Measurements from ENCODE around the gene EXOC2. TPM values are rescaled to one million over a fixed set of nuclear protein-coding genes. Genes with fewer than 3 reads are reported as not detected.

The EXOC2 gene
- total and polyA plus RNA-seq, 7 donors, result 5.4 to 23.2 (median 15.3) TPM

- DNase-seq, result no peak
- 79% methylated on average over 6 of the region's 6 CpGs for WGBS, 2 donors
- Histone ChIP-seq H3K36me3 (no peaks in the 10 kb centered on the region), H3K27me3 (no peaks in the 10 kb centered on the region), H3K27ac (no peak overlapping the region), H3K4me3 (no peak overlapping the region), H3K4me1 (no peaks in the 10 kb centered on the region), H3K9me3 (no peaks in the 10 kb centered on the region)
- intact Hi-C loops (cut with DNase I), result no loop called here
- no peak for TF ChIP-seq CTCF (IDR thresholded peaks at IDR 0.05)
Observed at GRCh38 chr6:704046-704445, 11.1 kb upstream of the EXOC2 start.

GRCh38 chr6:703552-703951 is 10.6 kb upstream of the EXOC2 start:
- no peaks in the 10 kb centered on the region for H3K4me1 ChIP-seq
- no peaks in the 10 kb centered on the region for H3K27me3 ChIP-seq
- H3K9me3 ChIP-seq, result no peaks in the 10 kb centered on the region
- H3K4me3 ChIP-seq, result no peak overlapping the region
- no peak overlapping the region for H3K27ac ChIP-seq
- TF ChIP-seq POLR2AphosphoS5 (IDR thresholded peaks at IDR 0.05) (no peak), EP300 (IDR thresholded peaks at IDR 0.05) (no peak), POLR2A (IDR thresholded peaks at IDR 0.05) (no peak), CTCF (IDR thresholded peaks at IDR 0.05) (no peak)
- intact Hi-C loops (cut with DNase I), result no loop called here
- 77 to 82% methylated on average over 3 of the region's 3 CpGs for WGBS, 2 donors
- no peak for DNase-seq
- no peaks in the 10 kb centered on the region for H3K36me3 ChIP-seq

GRCh38 chr6:701700-702479 is 9.0 kb upstream of the EXOC2 start:
- no peaks in the 10 kb centered on the region for H3K9me3 ChIP-seq
- H3K4me1 ChIP-seq, result no peaks in the 10 kb centered on the region
- no peak overlapping the region for H3K27ac ChIP-seq
- no peaks in the 10 kb centered on the region for H3K27me3 ChIP-seq
- H3K4me3 ChIP-seq, result no peak overlapping the region
- intact Hi-C loops (cut with DNase I), result no loop called here
- TF ChIP-seq POLR2AphosphoS5 (IDR thresholded peaks at IDR 0.05) (no peak), POLR2A (IDR thresholded peaks at IDR 0.05) (no peak), EP300 (IDR thresholded peaks at IDR 0.05) (no peak)
- DNase-seq, result no peak
- H3K36me3 ChIP-seq, result no peaks in the 10 kb centered on the region
- 64 to 76% methylated on average over 11 of the region's 11 CpGs for WGBS, 2 donors

GRCh38 chr6:701215-701614 is 8.3 kb upstream of the EXOC2 start:
- H3K4me1 ChIP-seq, result no peaks in the 10 kb centered on the region
- no peaks in the 10 kb centered on the region for H3K9me3 ChIP-seq
- H3K27me3 ChIP-seq, result no peaks in the 10 kb centered on the region
- 67 to 78% methylated on average over 4 of the region's 4 CpGs for WGBS, 2 donors
- TF ChIP-seq POLR2AphosphoS5 (IDR thresholded peaks at IDR 0.05), result no peak
- no peak for TF ChIP-seq CTCF (IDR thresholded peaks at IDR 0.05)
- no peak for TF ChIP-seq POLR2A (IDR thresholded peaks at IDR 0.05)
- TF ChIP-seq EP300 (IDR thresholded peaks at IDR 0.05), result no peak
- no peak overlapping the region for H3K4me3 ChIP-seq
- H3K27ac ChIP-seq, result no peak overlapping the region
- no peaks in the 10 kb centered on the region for H3K36me3 ChIP-seq
- intact Hi-C loops (cut with DNase I), result no loop called here
- no peak for DNase-seq

- Histone ChIP-seq H3K4me3 (no peak overlapping the region), H3K27me3 (no peaks in the 10 kb centered on the region), H3K4me1 (no peaks in the 10 kb centered on the region), H3K27ac (no peak overlapping the region), H3K9me3 (no peaks in the 10 kb centered on the region), H3K36me3 (no peaks in the 10 kb centered on the region)
- whole genome bisulfite sequencing, 2 donors, result 84 to 90% methylated on average over 3 of the region's 3 CpGs
- TF ChIP-seq CTCF (IDR thresholded peaks at IDR 0.05), result no peak
- no peak for TF ChIP-seq EP300 (IDR thresholded peaks at IDR 0.05)
- no peak for TF ChIP-seq POLR2A (IDR thresholded peaks at IDR 0.05)
- no peak for TF ChIP-seq POLR2AphosphoS5 (IDR thresholded peaks at IDR 0.05)
- no peak for DNase-seq
- intact Hi-C loops (cut with DNase I), result no loop called here
Observed at GRCh38 chr6:700490-700889, 7.6 kb upstream of the EXOC2 start.
